Thoracic aorta (tissue), 2 donors: Measurements from ENCODE around the gene DHCR24. TPM values are rescaled to one million over a fixed set of nuclear protein-coding genes. Genes with fewer than 3 reads are reported as not detected.
"Not testable (repeated sequence)": the region's sequence is repeated elsewhere in the genome, so short reads cannot be mapped to it uniquely, and the experiment has no call there.

ENCODE experiments used
- ATAC-seq: fragments of 150-250 bp; one replicate; pipeline ENCODE4 v1.8.0; 2017; ENCODE audit warnings: low read depth; ENCODE audit not compliant: insufficient number of reproducible peaks, low FRiP score
- DNase-seq: peaks from one replicate; pipeline ENCODE4 v3.0.0-alpha.2; 2020; ENCODE audit warnings: low spot score
- H3K27ac ChIP-seq, 2 donors: fragments of 200-600 bp; sonication (generic); 1 replicate in 1 of 2; 2 replicates in 1 of 2; pipeline ENCODE4 v1.5.1; 2016; ENCODE audit warnings: mild to moderate bottlenecking in 2 of 2, moderate library complexity in 2 of 2
- H3K27me3 ChIP-seq: fragments of 200-600 bp; sonication (generic); replicated peaks from 2 replicates; pipeline ENCODE4 v1.6.0; 2016; ENCODE audit warnings: mild to moderate bottlenecking; ENCODE audit not compliant: insufficient read depth
- H3K36me3 ChIP-seq: fragments of 200-600 bp; sonication (generic); one replicate; pipeline ENCODE4 v1.5.1; 2016
- H3K4me1 ChIP-seq, 2 donors: fragments of 200-600 bp; sonication (generic); 1 replicate in 1 of 2; 2 replicates in 1 of 2; pipeline versions ENCODE4 v1.5.1 to v1.6.0; 2016; ENCODE audit warnings: low read depth in 2 of 2, mild to moderate bottlenecking in 1 of 2; ENCODE audit not compliant: control insufficient read depth in 1 of 2
- H3K4me3 ChIP-seq: fragments of 200-600 bp; sonication (generic); 2 replicates; pipeline ENCODE4 v1.5.1; 2016; ENCODE audit warnings: mild to moderate bottlenecking
- H3K9me3 ChIP-seq: fragments of 200-600 bp; sonication (generic); 2 replicates; pipeline ENCODE4 v1.5.1; 2016
- total RNA-seq, 2 donors: library from RNA; depleted of rRNA; stranded (reverse); fragments of >200 nt; gene quantifications; one replicate each; pipeline versions ENCODE4 v1.1.0 to v1.2.3, GENCODE V29; 2016
- TF ChIP-seq, protein P1 (sequence below): fragments of 200-600 bp; sonication (generic); IDR thresholded peaks from one replicate; pipeline ENCODE4 v1.5.1; 2019; ENCODE audit warnings: antibody characterized with exemption

Gene DHCR24, protein sequence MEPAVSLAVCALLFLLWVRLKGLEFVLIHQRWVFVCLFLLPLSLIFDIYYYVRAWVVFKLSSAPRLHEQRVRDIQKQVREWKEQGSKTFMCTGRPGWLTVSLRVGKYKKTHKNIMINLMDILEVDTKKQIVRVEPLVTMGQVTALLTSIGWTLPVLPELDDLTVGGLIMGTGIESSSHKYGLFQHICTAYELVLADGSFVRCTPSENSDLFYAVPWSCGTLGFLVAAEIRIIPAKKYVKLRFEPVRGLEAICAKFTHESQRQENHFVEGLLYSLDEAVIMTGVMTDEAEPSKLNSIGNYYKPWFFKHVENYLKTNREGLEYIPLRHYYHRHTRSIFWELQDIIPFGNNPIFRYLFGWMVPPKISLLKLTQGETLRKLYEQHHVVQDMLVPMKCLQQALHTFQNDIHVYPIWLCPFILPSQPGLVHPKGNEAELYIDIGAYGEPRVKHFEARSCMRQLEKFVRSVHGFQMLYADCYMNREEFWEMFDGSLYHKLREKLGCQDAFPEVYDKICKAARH
- 10 to 100 TPM; 32.1 to 56.4 TPM for total RNA-seq

DNA sequence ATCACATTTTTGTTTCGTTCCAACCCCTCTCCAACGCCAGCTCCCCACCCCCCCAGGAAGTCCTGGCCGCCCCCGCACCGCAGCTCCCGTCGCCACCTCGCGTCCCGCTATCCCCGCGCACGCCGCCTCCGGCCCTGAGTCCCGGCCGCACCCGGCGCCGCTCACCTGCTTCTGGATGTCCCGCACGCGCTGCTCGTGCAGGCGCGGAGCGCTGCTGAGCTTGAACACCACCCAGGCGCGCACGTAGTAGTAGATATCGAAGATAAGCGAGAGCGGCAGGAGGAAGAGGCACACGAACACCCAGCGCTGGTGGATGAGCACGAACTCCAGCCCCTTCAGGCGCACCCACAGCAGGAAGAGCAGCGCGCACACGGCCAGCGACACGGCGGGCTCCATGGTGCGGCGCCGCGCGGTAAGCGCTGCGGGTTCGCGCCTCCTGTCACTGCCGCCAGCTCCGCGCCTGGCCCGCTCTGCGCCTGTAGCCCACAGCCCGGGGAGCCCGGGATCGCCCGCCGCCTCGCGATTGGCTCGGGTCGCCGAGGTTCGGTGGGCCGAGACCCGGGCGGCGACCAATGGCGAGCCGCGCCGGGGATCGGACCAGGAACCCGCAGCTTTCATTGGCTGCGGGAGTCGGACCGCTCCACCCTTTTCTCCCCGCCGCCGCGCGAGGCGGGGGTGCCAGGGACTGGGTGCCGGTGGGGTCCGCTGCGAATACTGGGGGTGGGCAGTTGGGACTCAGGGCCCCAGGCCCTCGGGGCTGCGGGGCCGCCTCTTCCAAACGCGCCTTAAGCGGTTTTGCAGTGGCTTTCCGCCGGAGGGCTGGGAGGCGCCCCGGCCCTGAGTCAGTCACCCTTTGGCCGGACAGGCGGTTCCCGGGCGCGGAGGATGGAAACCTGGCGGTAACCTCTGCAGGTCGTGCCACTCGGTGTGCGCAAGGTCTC lies at the start of gene DHCR24:
DHCR24 (minus strand) TSS at position 472 of the 941 bp plus-strand sequence; CDS start at position 396, 76 bp downstream.
- H3K4me3 ChIP-seq, result peak within 1 kb of the TSS; percentile 95
- DNase-seq (peak; percentile 15), ATAC-seq (peak; percentile 69)
- H3K36me3 ChIP-seq, result no peaks in the 10 kb centered on the region
- H3K27me3 ChIP-seq, result no peaks in the 10 kb centered on the region
- peak within 1 kb of the TSS; percentile 8 to 55 for H3K27ac ChIP-seq
- H3K9me3 ChIP-seq, result no peaks in the 10 kb centered on the region
- TF ChIP-seq, protein P1, sequence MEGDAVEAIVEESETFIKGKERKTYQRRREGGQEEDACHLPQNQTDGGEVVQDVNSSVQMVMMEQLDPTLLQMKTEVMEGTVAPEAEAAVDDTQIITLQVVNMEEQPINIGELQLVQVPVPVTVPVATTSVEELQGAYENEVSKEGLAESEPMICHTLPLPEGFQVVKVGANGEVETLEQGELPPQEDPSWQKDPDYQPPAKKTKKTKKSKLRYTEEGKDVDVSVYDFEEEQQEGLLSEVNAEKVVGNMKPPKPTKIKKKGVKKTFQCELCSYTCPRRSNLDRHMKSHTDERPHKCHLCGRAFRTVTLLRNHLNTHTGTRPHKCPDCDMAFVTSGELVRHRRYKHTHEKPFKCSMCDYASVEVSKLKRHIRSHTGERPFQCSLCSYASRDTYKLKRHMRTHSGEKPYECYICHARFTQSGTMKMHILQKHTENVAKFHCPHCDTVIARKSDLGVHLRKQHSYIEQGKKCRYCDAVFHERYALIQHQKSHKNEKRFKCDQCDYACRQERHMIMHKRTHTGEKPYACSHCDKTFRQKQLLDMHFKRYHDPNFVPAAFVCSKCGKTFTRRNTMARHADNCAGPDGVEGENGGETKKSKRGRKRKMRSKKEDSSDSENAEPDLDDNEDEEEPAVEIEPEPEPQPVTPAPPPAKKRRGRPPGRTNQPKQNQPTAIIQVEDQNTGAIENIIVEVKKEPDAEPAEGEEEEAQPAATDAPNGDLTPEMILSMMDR, result no peak
- H3K4me1 ChIP-seq, result peaks cover 0 to 23% of the 10 kb centered on the region in 2 donors

DNA sequence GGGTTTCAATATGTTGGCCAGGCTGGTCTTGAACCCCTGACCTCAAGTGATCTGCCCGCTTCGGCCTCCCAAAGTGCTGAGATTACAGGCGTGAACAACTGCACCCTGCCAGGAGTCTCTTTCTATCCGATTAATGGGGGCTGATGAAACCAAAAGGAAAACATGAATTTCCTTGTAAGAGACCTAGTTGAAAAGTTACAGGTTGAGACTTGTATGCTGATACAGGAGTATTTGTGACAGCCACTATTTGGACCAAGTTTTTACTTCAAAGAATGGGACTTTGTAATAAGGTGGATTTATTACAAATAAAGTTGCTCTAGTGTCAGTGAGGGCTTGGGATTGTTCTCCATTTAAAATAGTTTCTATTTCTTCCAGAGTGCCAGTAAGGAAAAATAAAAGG lies 49.8 kb upstream of the DHCR24 start:
- Histone ChIP-seq H3K36me3 (no peaks in the 10 kb centered on the region), H3K4me1 (no peaks in the 10 kb centered on the region), H3K9me3 (no peaks in the 10 kb centered on the region), H3K4me3 (no peak overlapping the region), H3K27me3 (no peaks in the 10 kb centered on the region), H3K27ac (no peak overlapping the region)
- no peak for DNase-seq
- no peak for ATAC-seq
- TF ChIP-seq, protein P1, result no peak

DNA sequence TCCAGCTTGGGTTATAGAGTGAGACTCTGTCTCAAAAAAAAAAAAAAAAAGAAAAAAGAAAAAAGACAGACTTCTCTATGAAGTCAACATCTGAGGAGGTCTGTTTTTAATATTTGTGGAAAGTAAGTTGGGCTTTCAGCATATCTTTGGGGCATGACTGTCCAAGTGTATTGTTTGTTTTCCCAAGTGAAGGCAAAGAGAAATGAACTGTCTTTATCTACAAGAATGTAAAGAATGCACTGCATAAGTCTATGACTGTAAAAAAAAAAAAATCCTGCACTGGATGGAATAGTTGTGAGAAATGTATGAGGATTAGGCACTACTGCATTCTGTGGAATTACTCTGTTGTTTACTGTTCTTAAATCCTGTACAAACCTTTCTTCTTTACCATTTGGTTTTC lies 47.9 kb upstream of the DHCR24 start:
- H3K9me3 ChIP-seq, result no peaks in the 10 kb centered on the region
- no peak for DNase-seq
- H3K4me3 ChIP-seq, result no peak overlapping the region
- H3K36me3 ChIP-seq, result no peaks in the 10 kb centered on the region
- H3K4me1 ChIP-seq, result no peaks in the 10 kb centered on the region
- H3K27me3 ChIP-seq, result no peaks in the 10 kb centered on the region
- H3K27ac ChIP-seq, result no peak overlapping the region
- ATAC-seq, result no peak
- TF ChIP-seq, protein P1, result no peak

DNA sequence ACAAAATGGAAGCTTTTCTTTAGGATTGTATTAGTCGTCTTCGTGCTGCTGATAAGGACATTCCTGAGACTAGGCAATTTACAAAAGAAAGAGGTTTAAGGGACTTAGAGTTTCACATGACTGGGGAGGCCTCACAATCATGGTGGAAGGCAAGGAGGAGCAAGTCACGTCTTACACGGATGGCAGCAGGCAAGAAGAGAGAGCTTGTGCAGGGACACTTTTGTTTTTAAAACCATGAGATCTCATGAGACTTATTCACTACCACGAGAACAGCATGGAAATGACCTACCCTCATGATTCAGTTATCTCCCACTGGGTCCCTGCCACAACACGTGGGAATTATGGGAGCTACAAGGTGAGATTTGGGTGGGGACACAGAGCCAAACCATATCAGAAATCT lies 47.1 kb upstream of the DHCR24 start:
- H3K36me3 ChIP-seq, DNase-seq, ATAC-seq, H3K4me1 ChIP-seq, H3K9me3 ChIP-seq, H3K27me3 ChIP-seq, H3K4me3 ChIP-seq, H3K27ac ChIP-seq: not testable (repeated sequence)

DNA sequence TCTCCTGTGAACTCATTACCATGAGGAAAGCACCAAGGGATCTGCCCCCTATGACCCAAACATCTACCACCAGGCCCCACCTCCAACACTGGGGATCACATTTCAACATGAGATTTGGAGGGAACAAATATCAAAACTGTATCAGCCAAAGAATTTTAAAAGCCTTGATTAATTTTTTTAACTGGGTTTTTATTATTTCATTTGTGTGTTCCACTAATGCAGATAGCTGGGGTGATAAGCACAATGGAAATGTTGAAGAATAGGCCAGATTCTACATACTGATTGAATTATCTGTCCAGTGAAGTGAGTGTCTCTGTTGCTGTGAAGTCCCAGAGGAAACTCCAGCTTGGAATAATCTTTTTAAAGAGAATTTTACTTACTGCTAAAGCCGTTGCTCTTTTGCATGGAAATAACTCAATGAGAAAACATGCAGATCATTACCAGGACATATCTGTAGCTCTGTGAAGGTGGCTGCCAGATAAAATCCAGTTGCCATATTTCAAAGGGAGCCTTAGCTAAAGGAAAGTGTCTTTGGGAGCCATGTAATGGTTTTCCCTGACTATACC lies 44.4 kb upstream of the DHCR24 start:
- H3K4me3 ChIP-seq, result no peak overlapping the region
- TF ChIP-seq, protein P1, result no peak
- H3K27ac ChIP-seq, result no peak overlapping the region
- H3K36me3 ChIP-seq, result no peaks in the 10 kb centered on the region
- no peaks in the 10 kb centered on the region for H3K9me3 ChIP-seq
- H3K4me1 ChIP-seq, result no peaks in the 10 kb centered on the region
- no peak for ATAC-seq
- no peak for DNase-seq
- H3K27me3 ChIP-seq, result no peaks in the 10 kb centered on the region
